H9 (cell line): ENCODE measurements around the gene LRRC51. TPM values are rescaled to one million over a fixed set of nuclear protein-coding genes. Genes with fewer than 3 reads are reported as not detected.

Experiments
- DNase-seq: peaks from one replicate; pipeline ENCODE4 v3.0.0-alpha.2; 2017
- H2AFZ ChIP-seq: one replicate; pipeline ENCODE4 v1.6.1; 2013; ENCODE audit warnings: mild to moderate bottlenecking, low read length, control low read depth, moderate library complexity
- H2AK5ac ChIP-seq: 2 replicates; pipeline ENCODE4 v1.6.1; 2013; ENCODE audit warnings: low read length, control low read depth, mixed read lengths; ENCODE audit not compliant: insufficient read length
- H2BK120ac ChIP-seq: one replicate; pipeline ENCODE4 v1.6.1; 2013; ENCODE audit warnings: low read depth, mild to moderate bottlenecking, low read length, control low read depth, inconsistent platforms; ENCODE audit not compliant: poor library complexity, severe bottlenecking
- H2BK12ac ChIP-seq: 2 replicates; pipeline ENCODE4 v1.6.1; 2013; ENCODE audit warnings: low read length, control low read depth, mixed read lengths, low read depth; ENCODE audit not compliant: insufficient read length
- H2BK15ac ChIP-seq: 2 replicates; pipeline ENCODE4 v1.6.1; 2013; ENCODE audit warnings: low read depth, low read length, control low read depth
- H2BK20ac ChIP-seq: one replicate; pipeline ENCODE4 v1.6.1; 2013; ENCODE audit warnings: low read depth, mild to moderate bottlenecking, low read length, control low read depth, inconsistent platforms; ENCODE audit not compliant: poor library complexity, severe bottlenecking
- H2BK5ac ChIP-seq: 2 replicates; pipeline ENCODE4 v1.6.1; 2013; ENCODE audit warnings: low read length, control low read depth, mixed read lengths; ENCODE audit not compliant: insufficient read length
- H3K14ac ChIP-seq: 2 replicates; pipeline ENCODE4 v1.6.1; 2013; ENCODE audit warnings: low read length, control low read depth; ENCODE audit not compliant: insufficient read depth
- H3K18ac ChIP-seq: 2 replicates; pipeline ENCODE4 v1.6.1; 2013; ENCODE audit warnings: low read depth, mild to moderate bottlenecking, mixed read lengths, low read length, control low read depth; ENCODE audit not compliant: insufficient read length
- H3K23ac ChIP-seq: 2 replicates; pipeline ENCODE4 v1.6.1; 2013; ENCODE audit warnings: low read length, control low read depth, mixed read lengths, low read depth; ENCODE audit not compliant: insufficient read length
- H3K23me2 ChIP-seq: 2 replicates; pipeline ENCODE4 v1.6.1; 2013; ENCODE audit warnings: low read depth, mild to moderate bottlenecking, mixed read lengths, low read length, control low read depth; ENCODE audit not compliant: insufficient read length, poor library complexity, severe bottlenecking
- H3K27ac ChIP-seq: 2 replicates; pipeline ENCODE4 v1.5.1; 2013; ENCODE audit warnings: low read length, control low read depth, mixed read lengths, low read depth; ENCODE audit not compliant: insufficient read length
- H3K27me3 ChIP-seq: 2 replicates; pipeline ENCODE4 v1.6.1; 2013; ENCODE audit warnings: low read length, control low read depth, inconsistent platforms; ENCODE audit not compliant: insufficient read depth
- H3K4ac ChIP-seq: 2 replicates; pipeline ENCODE4 v1.6.1; 2013; ENCODE audit warnings: low read depth, mild to moderate bottlenecking, control low read depth, inconsistent platforms, low read length, moderate library complexity
- H3K4me1 ChIP-seq: 2 replicates; pipeline ENCODE4 v1.6.1; 2013; ENCODE audit warnings: low read length, control low read depth, inconsistent platforms; ENCODE audit not compliant: insufficient read depth
- H3K4me2 ChIP-seq: 2 replicates; pipeline ENCODE4 v1.6.1; 2013; ENCODE audit warnings: low read length, control low read depth, mixed read lengths; ENCODE audit not compliant: insufficient read length, insufficient read depth
- H3K56ac ChIP-seq: 2 replicates; pipeline ENCODE4 v1.6.1; 2013; ENCODE audit warnings: low read depth, mild to moderate bottlenecking, mixed read lengths, low read length, control low read depth; ENCODE audit not compliant: insufficient read length
- H3K79me1 ChIP-seq: 2 replicates; pipeline ENCODE4 v1.6.1; 2013; ENCODE audit warnings: low read depth, mild to moderate bottlenecking, moderate library complexity, low read length, control low read depth, inconsistent platforms; ENCODE audit not compliant: insufficient read depth, poor library complexity, severe bottlenecking
- H3K79me2 ChIP-seq: 2 replicates; pipeline ENCODE4 v1.6.1; 2013; ENCODE audit warnings: low read length, control low read depth, inconsistent platforms; ENCODE audit not compliant: insufficient read depth
- H3K9ac ChIP-seq: 2 replicates; pipeline ENCODE4 v1.6.1; 2013; ENCODE audit warnings: low read length, control low read depth, mixed read lengths; ENCODE audit not compliant: insufficient read length; ENCODE audit errors: extremely low read depth
- H3K9me3 ChIP-seq: one replicate; pipeline ENCODE4 v1.6.1; 2013; ENCODE audit warnings: low read depth, low read length, inconsistent platforms; ENCODE audit not compliant: control insufficient read depth
- H3T11ph ChIP-seq: one replicate; pipeline ENCODE4 v1.6.1; 2013; ENCODE audit warnings: mild to moderate bottlenecking, low read length, control low read depth, inconsistent platforms
- H4K20me1 ChIP-seq: one replicate; pipeline ENCODE4 v1.6.1; 2013; ENCODE audit not compliant: control insufficient read depth, insufficient read length, insufficient read depth
- H4K5ac ChIP-seq: 2 replicates; pipeline ENCODE4 v1.6.1; 2013; ENCODE audit warnings: low read depth, mild to moderate bottlenecking, mixed read lengths, low read length, control low read depth; ENCODE audit not compliant: insufficient read length
- H4K8ac ChIP-seq: replicated peaks from 2 replicates; pipeline ENCODE4 v1.6.1; 2013; ENCODE audit warnings: low read length, control low read depth, mixed read lengths, low read depth; ENCODE audit not compliant: insufficient read length
- H4K91ac ChIP-seq: 2 replicates; pipeline ENCODE4 v1.6.1; 2013; ENCODE audit warnings: low read depth, mild to moderate bottlenecking, moderate library complexity, mixed read lengths, low read length, control low read depth; ENCODE audit not compliant: insufficient read length
- H3K27ac Mint-ChIP-seq, 3 experiments: 2 replicates in 2 of 3; 3 replicates in 1 of 3; pipeline ENCODE4 v1.8.0; 2020 to 2021; ENCODE audit warnings: mixed read lengths in 3 of 3, mild to moderate bottlenecking in 1 of 3, moderate library complexity in 1 of 3
- H3K27me3 Mint-ChIP-seq: 2 replicates; pipeline ENCODE4 v1.8.0; 2021; ENCODE audit warnings: low read depth, mild to moderate bottlenecking, moderate library complexity, mixed read lengths
- H3K36me3 Mint-ChIP-seq, 3 experiments: 2 replicates in 2 of 3; 3 replicates in 1 of 3; pipeline ENCODE4 v1.8.0; 2020 to 2021; ENCODE audit warnings: low read depth in 3 of 3, mixed read lengths in 3 of 3; ENCODE audit not compliant: insufficient read depth in 1 of 3
- H3K4me1 Mint-ChIP-seq, 2 experiments: 2 replicates each; pipeline ENCODE4 v1.8.0; 2020; ENCODE audit warnings: mixed read lengths in 2 of 2
- H3K4me3 Mint-ChIP-seq, 2 experiments: 2 replicates in 1 of 2; 3 replicates in 1 of 2; pipeline ENCODE4 v1.8.0; 2020 to 2021; ENCODE audit warnings: mild to moderate bottlenecking in 2 of 2, mixed read lengths in 2 of 2, moderate library complexity in 1 of 2
- H3K9me3 Mint-ChIP-seq, 2 experiments: 2 replicates in 1 of 2; 3 replicates in 1 of 2; pipeline ENCODE4 v1.8.0; 2020; ENCODE audit warnings: mild to moderate bottlenecking in 2 of 2, mixed read lengths in 2 of 2, moderate library complexity in 1 of 2
- CTCF ChIP-seq: fragments of 200-600 bp; sonication (generic); conservative IDR thresholded peaks from 3 replicates; pipeline ENCODE4 v1.8.0; 2021; ENCODE audit warnings: antibody characterized with exemption, mild to moderate bottlenecking
- WGBS: extraction: QIAGEN DNeasy Blood & Tissue Kit; methylation state at CpG from one replicate; pipeline ENCODE4 v1.1.7; 2013; ENCODE audit warnings: missing lambda C conversion rate, low lambda C conversion rate, mixed read lengths; ENCODE audit not compliant: insufficient read length; ENCODE audit errors: extremely low coverage; 5-methylcytosine and 5-hydroxymethylcytosine counted together
- total RNA-seq: library from RNA; stranded (reverse); gene quantifications from 2 replicates; pipeline ENCODE4 v1.2.1, GENCODE V29; 2021

The LRRC51 gene
- total RNA-seq, 1 experiment from 2014 or later = 3.1 TPM

GRCh38 chr11:72075756-72076155, 4.9 kb upstream of the LRRC51 start:
- no peak overlapping the region for H3K56ac ChIP-seq
- Mint-ChIP-seq H3K4me3 (no peak overlapping the region), H3K27me3 (no peaks in the 10 kb centered on the region; the same call in 1 of the 2 replicates), H3K36me3 (peaks cover 1 to 20% (median 14%) of the 10 kb centered on the region in 3 experiments), H3K9me3 (no peaks in the 10 kb centered on the region), H3K27ac (peak overlapping the region in 2 of 3 experiments; percentile 85 to 86; a peak in 4 of 7 replicates), H3K4me1 (peaks cover 33 to 49% of the 10 kb centered on the region in 2 experiments)
- H4K5ac ChIP-seq = no peak overlapping the region
- no peak overlapping the region for H3K18ac ChIP-seq
- peaks cover 7% of the 10 kb centered on the region for H3K23me2 ChIP-seq
- H3K79me1 ChIP-seq = no peaks in the 10 kb centered on the region
- H3K9me3 ChIP-seq = no peaks in the 10 kb centered on the region
- no peak overlapping the region for H3K4ac ChIP-seq
- no peak overlapping the region for H2BK15ac ChIP-seq
- no peak overlapping the region for H3K27ac ChIP-seq
- no peak for DNase-seq
- H4K20me1 ChIP-seq = no peaks in the 10 kb centered on the region
- H3K14ac ChIP-seq = no peak overlapping the region
- no peak overlapping the region for H2BK20ac ChIP-seq
- H2AFZ ChIP-seq = no peak overlapping the region
- no peak overlapping the region for H2BK120ac ChIP-seq
- no peak overlapping the region for H3K9ac ChIP-seq
- no peak overlapping the region for H4K8ac ChIP-seq
- H2BK5ac ChIP-seq = no peak overlapping the region
- H2AK5ac ChIP-seq = no peak overlapping the region
- no peak overlapping the region for H4K91ac ChIP-seq
- no peak for TF ChIP-seq CTCF
- H3T11ph ChIP-seq = no peak overlapping the region
- H2BK12ac ChIP-seq = no peak overlapping the region
- H3K27me3 ChIP-seq = no peaks in the 10 kb centered on the region
- no peak overlapping the region for H3K23ac ChIP-seq
- WGBS = no CpG with 5 or more reads among the region's 4 CpGs
- no peak overlapping the region for H3K4me2 ChIP-seq
- H3K79me2 ChIP-seq = peaks cover 22% of the 10 kb centered on the region
- peaks cover 5% of the 10 kb centered on the region; the same call in 1 of the 2 replicates for H3K4me1 ChIP-seq
